GM12873 (cell line): ENCODE results near the gene PXT1.

Source experiments
- TF ChIP-seq, protein P1 (sequence below): IDR thresholded peaks from 2 replicates; pipeline ENCODE4 v1.5.1; 2012; ENCODE audit warnings: low read depth, mild to moderate bottlenecking, moderate library complexity, low read length, control low read depth; ENCODE audit not compliant: insufficient read depth; ENCODE audit errors: missing control alignments

The PXT1 gene

DNA sequence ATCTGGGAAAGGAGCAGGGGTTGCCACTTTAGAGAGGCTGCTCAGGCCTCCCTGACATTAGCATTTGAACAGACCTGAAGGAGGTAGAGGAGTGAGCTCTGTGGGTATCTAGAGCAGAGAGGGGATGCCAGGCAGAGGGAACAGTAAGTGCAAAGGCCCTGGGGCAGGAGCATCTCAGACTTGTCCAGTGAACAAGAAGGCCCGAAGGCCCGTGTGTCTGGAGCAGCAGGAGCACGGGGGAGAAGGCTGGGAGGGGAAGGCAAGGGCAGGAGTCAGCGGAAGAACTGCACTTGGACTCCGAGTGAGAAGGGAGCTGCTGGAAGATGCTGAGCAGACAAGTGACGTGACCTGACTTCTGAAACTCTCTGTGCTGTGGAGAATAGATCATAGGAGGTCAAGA is 70.6 kb downstream of the PXT1 start:
- TF ChIP-seq, protein P1, sequence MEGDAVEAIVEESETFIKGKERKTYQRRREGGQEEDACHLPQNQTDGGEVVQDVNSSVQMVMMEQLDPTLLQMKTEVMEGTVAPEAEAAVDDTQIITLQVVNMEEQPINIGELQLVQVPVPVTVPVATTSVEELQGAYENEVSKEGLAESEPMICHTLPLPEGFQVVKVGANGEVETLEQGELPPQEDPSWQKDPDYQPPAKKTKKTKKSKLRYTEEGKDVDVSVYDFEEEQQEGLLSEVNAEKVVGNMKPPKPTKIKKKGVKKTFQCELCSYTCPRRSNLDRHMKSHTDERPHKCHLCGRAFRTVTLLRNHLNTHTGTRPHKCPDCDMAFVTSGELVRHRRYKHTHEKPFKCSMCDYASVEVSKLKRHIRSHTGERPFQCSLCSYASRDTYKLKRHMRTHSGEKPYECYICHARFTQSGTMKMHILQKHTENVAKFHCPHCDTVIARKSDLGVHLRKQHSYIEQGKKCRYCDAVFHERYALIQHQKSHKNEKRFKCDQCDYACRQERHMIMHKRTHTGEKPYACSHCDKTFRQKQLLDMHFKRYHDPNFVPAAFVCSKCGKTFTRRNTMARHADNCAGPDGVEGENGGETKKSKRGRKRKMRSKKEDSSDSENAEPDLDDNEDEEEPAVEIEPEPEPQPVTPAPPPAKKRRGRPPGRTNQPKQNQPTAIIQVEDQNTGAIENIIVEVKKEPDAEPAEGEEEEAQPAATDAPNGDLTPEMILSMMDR, result no peak

DNA sequence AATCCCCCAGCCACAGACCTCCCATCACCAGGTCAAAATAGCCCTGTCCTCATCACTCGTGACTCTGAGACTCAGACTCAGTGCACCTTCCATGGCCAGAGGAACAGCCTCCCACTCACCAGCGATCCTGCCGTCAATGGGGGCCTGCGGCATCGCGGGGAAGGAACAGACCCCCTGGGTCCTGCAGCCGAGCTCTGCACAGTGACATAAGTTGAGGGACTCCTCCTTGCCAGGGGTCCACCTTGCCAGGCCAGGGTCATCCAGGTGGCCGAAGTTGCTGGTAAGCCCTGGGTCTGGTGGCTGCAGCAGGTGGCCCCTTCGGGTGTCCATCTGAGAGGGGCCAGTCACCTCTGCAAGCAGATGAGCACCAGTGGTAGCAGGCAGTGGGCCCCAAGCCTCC is 71.4 kb downstream of the PXT1 start:
- TF ChIP-seq, protein P1, result no peak

DNA sequence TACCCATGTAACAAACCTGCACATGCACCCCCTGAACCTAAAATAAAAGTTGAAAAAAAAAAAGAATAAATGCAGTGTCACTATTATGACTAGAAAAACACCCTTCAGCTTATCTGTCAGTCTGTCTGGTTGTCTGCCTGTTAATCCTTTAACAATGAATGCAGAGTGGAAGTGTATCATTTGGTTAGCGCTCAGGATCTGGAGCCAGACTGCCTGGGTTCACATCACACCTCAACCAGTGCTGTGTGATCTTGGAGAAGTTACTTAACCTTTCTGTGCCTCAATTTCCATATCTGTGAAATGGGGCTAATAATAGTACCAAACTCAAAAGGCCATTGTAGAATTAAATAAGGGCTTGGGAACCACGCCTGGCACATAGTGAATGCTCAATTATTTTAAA is 72.0 kb downstream of the PXT1 start:
- TF ChIP-seq, protein P1, result no peak

DNA sequence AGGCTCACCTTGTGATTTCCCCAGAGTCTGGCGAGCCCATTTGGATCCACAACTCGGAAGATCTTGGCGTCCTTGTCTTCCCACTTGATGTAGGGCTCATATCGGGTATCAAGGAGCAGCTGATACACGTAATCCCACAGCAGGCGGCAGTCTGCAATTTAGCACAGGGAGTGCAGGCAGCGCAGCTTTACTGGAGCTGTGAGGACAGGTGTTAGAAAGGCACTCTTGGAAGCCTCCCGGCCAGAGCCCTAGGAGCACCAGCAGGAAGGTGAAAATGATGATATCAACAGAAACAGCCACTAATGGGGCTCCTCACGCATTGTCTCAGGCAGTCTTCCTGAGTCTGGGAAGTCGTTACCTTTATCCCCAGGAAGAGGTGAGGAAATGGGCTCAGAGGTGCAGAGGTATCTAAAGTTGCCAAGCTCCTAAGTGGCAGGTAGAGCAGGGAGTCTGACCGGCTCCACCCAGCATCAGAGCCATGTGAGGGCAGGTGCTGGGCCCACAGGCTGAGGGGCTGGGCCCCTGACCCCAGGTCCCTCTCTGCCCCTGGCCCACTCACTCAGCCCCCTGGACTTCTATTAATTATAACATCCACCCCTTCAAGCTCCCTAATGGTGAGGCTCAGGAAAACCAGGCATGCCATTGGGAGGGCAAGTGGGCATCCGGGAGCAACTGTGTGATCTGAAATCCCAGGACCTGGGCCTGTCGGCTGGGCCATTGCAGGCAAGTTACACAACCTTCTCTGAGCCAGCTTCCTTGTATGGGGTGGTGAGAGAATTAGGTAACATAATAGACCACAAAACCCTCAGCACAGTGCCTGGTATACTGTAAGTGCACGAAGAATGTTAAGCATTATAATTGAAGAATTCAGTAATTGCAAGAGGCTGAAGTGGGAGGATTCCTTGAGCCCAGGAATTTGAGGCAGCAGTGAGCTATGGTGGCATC is 73.5 kb downstream of the PXT1 start:
- TF ChIP-seq, protein P1, result no peak

DNA sequence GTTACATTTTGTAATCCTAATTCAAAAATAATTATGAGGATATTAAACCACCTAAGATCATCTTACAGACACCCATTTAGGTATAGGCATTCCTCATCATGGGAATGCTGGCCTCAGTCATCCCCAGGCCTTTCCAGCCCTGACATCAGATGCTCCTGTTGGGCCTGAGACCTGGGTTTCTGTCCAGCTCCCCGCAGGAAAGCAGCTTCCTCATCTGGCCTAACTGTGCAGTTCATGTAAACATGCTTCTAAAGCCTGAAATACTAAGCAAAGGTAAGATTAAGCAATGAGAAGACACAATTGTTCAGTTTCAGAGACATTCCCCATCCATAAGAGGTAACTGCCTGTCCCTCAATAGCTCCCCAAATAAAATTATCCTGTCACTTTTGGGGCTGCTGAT is 74.2 kb downstream of the PXT1 start:
- TF ChIP-seq, protein P1, result no peak

DNA sequence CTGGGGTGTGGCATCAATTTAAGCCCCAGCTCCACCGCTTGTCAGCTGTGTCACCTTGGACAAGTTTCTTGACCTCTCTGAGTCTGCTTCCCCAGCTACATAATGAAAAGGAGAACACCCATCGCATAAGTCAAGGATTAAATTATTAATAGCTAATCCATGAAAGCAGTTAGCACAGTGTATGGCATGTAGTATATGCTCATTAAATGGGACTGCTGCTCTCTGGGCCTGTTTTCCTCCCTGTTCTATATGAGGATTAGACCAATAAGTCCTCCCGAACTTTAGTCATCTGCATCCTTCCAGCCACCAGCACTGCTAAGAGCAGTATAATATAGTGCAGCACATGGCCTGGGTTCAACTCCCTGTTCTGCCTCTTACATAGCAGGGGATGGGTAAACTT is 74.9 kb downstream of the PXT1 start:
- TF ChIP-seq, protein P1, result no peak

DNA sequence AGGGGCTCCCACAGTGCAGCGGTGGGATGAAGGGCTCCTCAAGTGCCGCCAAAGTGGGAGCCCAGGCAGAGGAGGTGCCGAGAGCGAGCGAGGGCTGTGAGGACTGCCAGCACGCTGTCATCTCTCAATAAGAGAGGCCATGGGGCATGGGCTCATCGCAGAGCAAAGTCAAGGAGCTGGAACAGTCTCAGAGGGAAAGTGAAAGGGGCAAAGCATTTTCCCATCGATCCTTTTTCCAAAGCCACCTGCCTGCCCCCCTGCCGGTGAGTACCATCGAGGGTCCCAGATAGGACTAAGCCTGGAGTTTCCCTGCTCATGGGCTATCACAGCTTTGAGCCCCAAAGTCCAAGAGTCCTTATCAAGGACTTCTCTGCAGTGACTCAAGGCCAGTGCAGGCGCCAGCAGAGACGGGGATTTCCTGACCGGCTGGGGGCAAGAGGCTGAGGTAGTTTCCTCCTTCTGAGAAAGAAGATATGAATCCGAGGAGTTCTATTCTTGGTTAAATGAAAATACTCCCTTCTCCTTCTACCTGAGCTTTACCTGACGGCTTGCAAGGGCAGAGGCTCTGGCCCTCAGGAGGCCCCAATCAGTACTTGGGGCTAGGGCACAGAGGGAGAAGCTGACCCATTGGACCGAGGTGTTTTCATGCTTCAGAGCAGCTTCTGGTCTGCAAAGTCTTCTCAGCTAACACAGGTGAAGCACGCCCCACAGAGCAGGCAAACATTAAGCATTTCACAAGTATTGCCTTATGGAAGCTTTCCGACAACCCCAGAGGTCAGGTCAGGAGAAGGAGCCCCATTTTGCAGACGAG is 77.8 kb downstream of the PXT1 start:
- TF ChIP-seq, protein P1, result peak; percentile 5
